ENCODE measurements around the gene CLIC1. TPM values are rescaled to one million over a fixed set of nuclear protein-coding genes. Genes with fewer than 3 reads are reported as not detected.
"Not testable (repeated sequence)": the region's sequence is repeated elsewhere in the genome, so short reads cannot be mapped to it uniquely, and the experiment has no call there.

The CLIC1 gene
- total RNA-seq, 4 donors from 2014 or later, result 244 to 443 (median 336) TPM

- TF ChIP-seq CTCF (IDR thresholded peaks at IDR 0.05), result no peak
- DNase-seq (ENCODE audit: low spot score) (no peak), ATAC-seq (ENCODE audit: low FRiP score) (no peak)
Measured at GRCh38 chr6:31715022-31715958, 21.0 kb downstream of the CLIC1 start, which contains the start of gene LY6G6D. Gene LY6G6D, plus strand, starts transcription at chr6:31715348. Its CDS starts 8 bp downstream, at chr6:31715356.

DNA sequence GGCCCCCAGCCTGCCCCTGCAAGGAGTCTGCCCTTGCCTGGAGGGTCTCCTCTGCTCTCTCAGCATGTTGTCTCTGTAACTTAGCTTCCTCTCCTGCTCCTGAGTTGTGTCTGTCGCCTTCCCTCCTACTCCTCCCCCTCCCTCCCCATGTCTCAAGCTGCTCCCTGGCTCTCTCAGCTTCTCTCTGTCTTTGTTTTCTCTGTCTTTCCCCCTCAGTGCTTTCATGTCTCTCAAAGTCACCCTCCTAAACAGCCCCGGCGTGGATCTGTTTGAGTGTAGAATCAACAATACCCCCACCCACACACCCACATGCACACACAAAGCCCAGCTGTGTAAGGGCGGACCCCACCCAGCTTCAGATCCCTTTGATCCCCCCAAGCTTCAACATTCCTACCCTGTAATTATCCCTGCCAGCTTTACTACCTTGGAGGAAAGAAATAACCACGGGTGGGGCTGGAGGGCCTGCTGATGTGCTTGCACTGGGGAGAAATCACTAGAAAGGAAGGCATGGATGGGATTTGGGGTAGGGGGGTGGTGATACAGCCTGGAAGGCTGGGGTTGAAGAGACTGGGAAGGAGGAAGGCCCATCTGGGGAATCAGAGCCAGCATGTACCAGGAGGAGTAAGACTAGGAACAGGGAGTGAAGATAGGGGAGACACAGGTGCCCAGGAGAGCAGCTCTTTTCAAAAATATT lies 22.2 kb downstream of the CLIC1 start:
- ATAC-seq (ENCODE audit: low FRiP score), result no peak
- TF ChIP-seq CTCF (IDR thresholded peaks at IDR 0.05), result no peak

DNA sequence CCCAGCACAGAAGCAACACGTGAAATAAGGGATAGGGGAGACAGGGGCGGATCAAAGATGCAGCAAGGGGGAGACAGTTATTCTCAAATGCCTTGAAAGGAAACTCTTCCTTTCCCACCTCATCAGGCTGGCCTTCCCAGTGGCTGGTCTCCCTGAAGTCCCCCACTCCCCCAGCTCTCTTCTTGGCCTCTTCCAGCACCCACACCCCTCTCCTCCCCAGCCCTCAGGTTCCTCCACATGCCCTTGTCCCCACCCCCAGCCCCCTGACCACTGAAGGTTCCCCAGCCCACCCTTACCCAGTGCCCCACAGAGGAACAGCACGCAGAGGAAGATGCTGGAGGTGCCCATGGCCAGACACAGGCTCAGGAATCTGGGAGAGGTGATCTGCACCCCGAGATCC lies 22.9 kb downstream of the CLIC1 start:
- no peak for ATAC-seq (ENCODE audit: low FRiP score)

More for the DNA sequence above, 22.2 kb downstream of the CLIC1 start:
- no peak for DNase-seq (ENCODE audit: low spot score)

GRCh38 chr6:31712296-31712695 lies 24.0 kb downstream of the CLIC1 start:
- ATAC-seq (ENCODE audit: low FRiP score) (no peak), DNase-seq (ENCODE audit: low spot score) (no peak)
- no peak for TF ChIP-seq CTCF (IDR thresholded peaks at IDR 0.05)

More for the DNA sequence above, 22.9 kb downstream of the CLIC1 start:
- DNase-seq (ENCODE audit: low spot score), result no peak
- TF ChIP-seq CTCF (IDR thresholded peaks at IDR 0.05), result no peak

GRCh38 chr6:31711233-31711632 lies 25.1 kb downstream of the CLIC1 start:
- TF ChIP-seq CTCF (IDR thresholded peaks at IDR 0.05), result no peak
- no peak for DNase-seq (ENCODE audit: low spot score)
- no peak for ATAC-seq (ENCODE audit: low FRiP score)

GRCh38 chr6:31710523-31711219 lies 25.7 kb downstream of the CLIC1 start:
- ATAC-seq (ENCODE audit: low FRiP score), result no peak

GRCh38 chr6:31709157-31709556 lies 27.2 kb downstream of the CLIC1 start:
- not testable (repeated sequence) for DNase-seq (ENCODE audit: low spot score); ATAC-seq (ENCODE audit: low FRiP score)

More at GRCh38 chr6:31710523-31711219, 25.7 kb downstream of the CLIC1 start:
- TF ChIP-seq CTCF (IDR thresholded peaks at IDR 0.05), result no peak
- DNase-seq (ENCODE audit: low spot score), result no peak

Data from omental fat pad (tissue), 4 donors.